ENCODE data around the gene TUBB4A. TPM values are rescaled to one million over a fixed set of nuclear protein-coding genes. Genes with fewer than 3 reads are reported as not detected.

TUBB4A gene
- total RNA-seq, 2 experiments from 2014 or later, result 4.8 to 5.1 TPM

DNA sequence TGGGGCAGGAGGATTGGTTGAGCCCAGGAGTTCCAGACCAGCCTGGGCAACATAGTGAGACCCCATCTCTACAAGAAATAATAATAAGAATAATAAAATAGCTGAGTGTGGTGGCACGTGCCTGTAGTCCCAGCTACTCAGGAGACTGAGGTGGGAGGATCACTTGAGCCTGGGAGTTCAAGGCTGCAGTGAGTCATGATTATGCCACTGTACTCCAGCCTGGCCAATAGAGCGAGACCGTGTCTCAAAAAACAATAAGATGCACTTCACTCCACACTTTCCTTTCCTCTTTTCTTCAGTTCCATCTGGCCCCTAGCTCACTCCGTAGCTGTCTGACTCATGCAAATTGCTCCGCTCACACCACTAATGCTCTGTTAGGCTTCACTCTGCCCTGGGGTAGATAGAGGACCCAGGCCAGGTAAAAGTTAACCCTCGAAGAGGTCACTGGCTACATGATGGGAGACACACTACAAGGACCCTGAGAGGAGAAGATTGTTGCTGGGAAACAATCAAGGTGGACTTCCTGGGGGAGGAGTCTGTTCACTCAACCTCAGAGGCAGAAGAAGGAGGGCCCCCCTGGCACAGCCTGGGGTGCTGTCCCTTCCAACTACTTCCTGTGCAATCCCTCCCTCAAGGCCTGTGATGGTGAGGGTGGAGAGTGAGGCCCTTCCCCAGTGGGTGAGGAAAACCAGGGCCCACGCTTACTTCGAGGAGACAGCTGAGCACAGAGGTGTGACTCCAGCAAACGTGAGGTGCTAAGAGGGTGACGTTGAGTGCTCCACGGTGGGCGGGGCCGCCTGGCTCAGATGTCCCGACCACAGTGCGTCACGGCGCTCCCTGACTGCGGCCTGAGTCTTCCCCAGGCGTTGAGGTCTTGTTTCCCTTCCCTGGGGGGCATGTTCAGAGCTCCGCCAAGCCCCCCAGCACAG, 19.9 kb upstream of the TUBB4A start:
- Mint-ChIP-seq H3K4me3 (no peak overlapping the region), H3K36me3 (ENCODE audit: low read depth) (no peaks in the 10 kb centered on the region), H3K4me1 (peaks cover 36% of the 10 kb centered on the region), H3K9me3 (ENCODE audit: low read depth) (no peaks in the 10 kb centered on the region), H3K27me3 (peaks cover 2% of the 10 kb centered on the region), H3K27ac (no peak overlapping the region)
- peak; percentile 66 for DNase-seq
- CTCF ChIA-PET, result interaction anchor here (0.7 to 1.4 kb wide), 3 partner anchors 55 to 341 kb away, joined by 3 to 6 read pairs (median 3); no protein-coding TSS in a partner anchor
- POLR2A ChIA-PET, result interaction anchor here (0.6 kb wide), 1 partner anchor 15 kb away, joined by 3 read pairs; no protein-coding TSS in a partner anchor
- ATAC-seq, result peak; percentile 68
- intact Hi-C loops (cut with DNase I, micrococcal nuclease), result no loop called here

DNA sequence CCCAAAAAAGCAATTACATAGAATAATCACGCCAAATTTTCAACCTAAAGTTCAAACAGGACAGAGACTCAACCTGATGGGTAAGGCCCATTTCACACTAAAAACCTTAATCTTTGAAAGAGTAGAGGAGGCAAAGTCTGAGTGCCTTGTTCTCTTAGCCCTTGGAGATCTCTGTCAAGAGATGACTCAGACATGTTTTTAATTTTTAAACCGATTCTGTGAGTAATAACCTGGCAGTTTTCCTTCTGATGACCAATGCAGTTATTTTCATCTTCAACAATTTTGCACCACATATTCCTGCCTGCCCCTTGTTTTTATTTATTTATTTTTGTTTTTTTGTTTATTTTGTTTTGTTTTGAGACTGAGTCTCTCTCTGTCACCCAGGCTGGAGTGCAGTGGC, 17.2 kb upstream of the TUBB4A start:
- ChIA-PET CTCF (no interaction called here), POLR2A (interaction anchor here (0.6 kb wide), 1 partner anchor 612 kb away, joined by 6 read pairs; no protein-coding TSS in a partner anchor)
- Mint-ChIP-seq H3K9me3 (ENCODE audit: low read depth) (no peaks in the 10 kb centered on the region), H3K4me1 (peaks cover 43% of the 10 kb centered on the region), H3K27ac (no peak overlapping the region), H3K4me3 (no peak overlapping the region), H3K36me3 (ENCODE audit: low read depth) (no peaks in the 10 kb centered on the region), H3K27me3 (peaks cover 2% of the 10 kb centered on the region)
- DNase-seq (no peak), ATAC-seq (no peak)
- intact Hi-C loops (cut with DNase I, micrococcal nuclease), result loop anchor here in 1 of 2 experiments (5.0 kb wide), 3 partner anchors 98 to 153 kb away; partner anchors contain the start of gene TNFSF14

DNA sequence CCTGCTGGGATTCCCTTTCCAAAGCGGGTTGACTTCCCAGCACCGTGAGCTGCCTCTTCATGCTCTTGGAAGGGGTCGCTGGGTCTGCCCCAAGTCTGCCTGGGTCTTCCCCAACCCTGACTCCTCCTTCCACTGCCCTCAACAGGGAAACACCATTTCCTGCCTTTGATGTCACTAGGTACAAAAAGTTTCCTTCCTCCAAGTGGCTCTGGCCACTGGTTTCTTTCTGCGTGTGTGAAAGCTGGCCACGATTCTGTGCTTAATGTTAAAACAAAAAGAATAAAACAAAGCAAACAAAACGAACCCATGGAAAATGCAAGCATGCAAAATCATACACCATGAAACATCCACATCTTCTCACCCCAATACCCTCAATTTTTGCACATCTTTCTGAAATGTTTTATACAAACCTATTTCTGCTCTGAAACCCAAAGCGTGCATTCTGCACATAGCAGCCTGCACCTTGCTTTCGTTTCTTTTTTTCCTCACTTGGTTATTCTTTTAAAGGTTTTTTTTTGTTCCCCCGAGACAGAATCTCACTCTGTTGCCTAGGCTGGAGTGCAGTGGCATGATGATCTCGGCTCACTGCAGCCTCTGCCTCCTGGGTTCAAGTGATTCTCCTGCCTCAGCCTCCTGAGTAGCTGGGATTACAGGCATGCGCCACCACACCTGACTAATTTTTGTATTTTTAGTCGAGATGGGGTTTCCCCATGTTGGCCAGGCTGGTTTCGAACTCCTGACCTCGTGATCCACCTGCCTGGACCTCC, 16.2 kb upstream of the TUBB4A start:
- intact Hi-C loops (cut with DNase I, micrococcal nuclease), result loop anchor here in 1 of 2 experiments (5.0 kb wide), 3 partner anchors 99 to 154 kb away; partner anchors contain the start of gene TNFSF14
- Mint-ChIP-seq H3K27me3 (peaks cover 2% of the 10 kb centered on the region), H3K9me3 (ENCODE audit: low read depth) (no peaks in the 10 kb centered on the region), H3K4me1 (peaks cover 43% of the 10 kb centered on the region), H3K4me3 (no peak overlapping the region), H3K36me3 (ENCODE audit: low read depth) (no peaks in the 10 kb centered on the region), H3K27ac (peak overlapping the region; percentile 11)
- POLR2A ChIA-PET, result interaction anchor here (0.9 kb wide), 1 partner anchor 218 kb away, joined by 4 read pairs; no protein-coding TSS in a partner anchor
- CTCF ChIA-PET, result interaction anchor here (0.7 to 2.5 kb wide), 4 partner anchors 19 to 345 kb away, joined by 3 to 23 read pairs (median 4); no protein-coding TSS in a partner anchor
- DNase-seq, result peak; percentile 43
- ATAC-seq, result no peak

DNA sequence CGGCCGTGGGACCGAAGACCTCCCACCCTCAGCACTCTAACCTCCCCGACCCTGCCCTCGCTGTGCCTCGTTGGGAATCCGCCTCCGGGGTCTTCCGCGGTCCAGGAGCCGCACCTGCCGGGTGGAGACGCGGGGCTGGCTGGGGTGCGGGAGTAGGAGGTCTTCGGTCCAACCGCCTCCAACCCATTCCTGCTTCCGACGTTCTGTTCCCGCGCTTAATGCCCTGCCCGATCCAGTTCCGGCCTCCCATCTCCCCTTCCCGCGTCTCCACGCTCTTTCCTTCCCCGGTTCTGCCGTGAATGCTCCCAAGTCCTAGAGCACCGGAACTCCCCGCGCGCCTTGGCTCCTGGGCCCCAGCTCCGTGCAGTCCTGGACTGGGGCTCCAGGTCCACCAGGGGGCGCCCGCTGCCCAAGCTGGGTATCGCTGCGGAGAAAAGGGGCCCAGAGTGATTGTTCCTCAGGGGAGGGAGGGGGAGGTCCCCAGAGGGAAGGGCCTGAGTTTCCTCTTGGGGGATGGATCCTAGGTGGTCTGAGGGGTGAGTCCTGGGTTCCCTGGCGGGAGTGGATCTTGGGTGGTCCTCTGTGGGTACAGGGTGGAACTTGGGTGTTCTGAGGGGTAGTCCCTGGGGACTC, 14.7 kb upstream of the TUBB4A start:
- Mint-ChIP-seq H3K27me3 (peaks cover 2% of the 10 kb centered on the region), H3K27ac (peak overlapping the region; percentile 92), H3K4me1 (peaks cover 34% of the 10 kb centered on the region), H3K9me3 (ENCODE audit: low read depth) (no peaks in the 10 kb centered on the region), H3K4me3 (peak overlapping the region; percentile 79), H3K36me3 (ENCODE audit: low read depth) (no peaks in the 10 kb centered on the region)
- ChIA-PET POLR2A (interaction anchor here (0.7 to 1.0 kb wide), 3 partner anchors 92 to 256 kb away, joined by 3 to 5 read pairs (median 4); partner anchors contain the start of genes KHSRP and VAV1), CTCF (interaction anchor here (0.5 to 2.5 kb wide), 32 partner anchors 9 to 396 kb away, joined by 3 to 23 read pairs (median 4); partner anchors contain the start of gene VAV1)
- intact Hi-C loops (cut with DNase I, micrococcal nuclease), result loop anchor here (1.0 to 5.0 kb wide), 18 partner anchors 14 to 347 kb away; partner anchors contain the start of genes GPR108 (in 2 of the 2), CD70 (in 1 of the 2), SH2D3A (in 1 of the 2) and TNFSF14 (in 1 of the 2)
- ATAC-seq, result peak; percentile 86
- DNase-seq, result peak; percentile 97

DNA sequence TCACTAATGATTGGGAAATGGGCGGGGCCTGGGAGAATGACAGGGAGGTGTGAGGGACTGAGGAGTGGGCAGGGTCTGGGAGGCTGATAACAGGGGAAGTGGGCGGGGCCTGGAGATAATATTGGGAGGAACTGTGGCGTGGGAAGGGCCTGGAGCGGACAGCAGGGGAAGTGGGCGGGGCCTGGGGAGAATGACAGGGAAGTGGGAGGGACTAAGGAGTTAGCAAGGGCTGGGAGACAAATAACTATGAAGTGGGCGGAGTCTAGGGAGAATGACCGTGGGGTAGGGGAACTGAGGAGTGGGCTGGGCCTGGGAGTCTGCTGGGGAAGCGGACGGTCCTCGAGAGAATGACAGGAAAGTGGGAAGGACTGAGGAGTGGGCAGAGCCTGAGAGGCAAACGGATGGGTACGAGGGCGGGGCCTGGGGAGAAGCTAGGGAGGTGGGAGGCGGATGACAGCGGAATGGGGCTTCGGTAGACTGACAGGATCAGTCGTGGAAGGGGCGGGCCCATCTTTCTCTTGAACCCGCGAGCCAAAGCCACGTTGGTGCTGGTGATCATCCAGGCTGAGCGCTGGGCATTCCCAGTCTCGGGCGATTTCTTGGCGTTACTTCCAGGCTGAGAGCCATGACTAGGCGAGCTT, 14.0 kb upstream of the TUBB4A start:
- Mint-ChIP-seq H3K9me3 (ENCODE audit: low read depth) (no peaks in the 10 kb centered on the region), H3K36me3 (ENCODE audit: low read depth) (no peaks in the 10 kb centered on the region), H3K4me3 (peak overlapping the region; percentile 79), H3K27me3 (peaks cover 2% of the 10 kb centered on the region), H3K4me1 (peaks cover 32% of the 10 kb centered on the region), H3K27ac (peak overlapping the region; percentile 93)
- CTCF ChIA-PET, result interaction anchor here (0.5 to 2.5 kb wide), 30 partner anchors 9 to 374 kb away, joined by 3 to 23 read pairs (median 4); partner anchors contain the start of gene VAV1
- ATAC-seq (peak; percentile 65), DNase-seq (peak; percentile 87)
- intact Hi-C loops (cut with DNase I, micrococcal nuclease), result loop anchor here (1.0 to 5.0 kb wide), 13 partner anchors 14 to 285 kb away; partner anchors contain the start of genes CD70 (in 1 of the 2), GPR108 (in 1 of the 2), SH2D3A (in 1 of the 2) and TNFSF14 (in 1 of the 2)
- POLR2A ChIA-PET, result interaction anchor here (0.7 to 1.0 kb wide), 3 partner anchors 91 to 257 kb away, joined by 3 to 5 read pairs (median 4); partner anchors contain the start of genes KHSRP and VAV1

DNA sequence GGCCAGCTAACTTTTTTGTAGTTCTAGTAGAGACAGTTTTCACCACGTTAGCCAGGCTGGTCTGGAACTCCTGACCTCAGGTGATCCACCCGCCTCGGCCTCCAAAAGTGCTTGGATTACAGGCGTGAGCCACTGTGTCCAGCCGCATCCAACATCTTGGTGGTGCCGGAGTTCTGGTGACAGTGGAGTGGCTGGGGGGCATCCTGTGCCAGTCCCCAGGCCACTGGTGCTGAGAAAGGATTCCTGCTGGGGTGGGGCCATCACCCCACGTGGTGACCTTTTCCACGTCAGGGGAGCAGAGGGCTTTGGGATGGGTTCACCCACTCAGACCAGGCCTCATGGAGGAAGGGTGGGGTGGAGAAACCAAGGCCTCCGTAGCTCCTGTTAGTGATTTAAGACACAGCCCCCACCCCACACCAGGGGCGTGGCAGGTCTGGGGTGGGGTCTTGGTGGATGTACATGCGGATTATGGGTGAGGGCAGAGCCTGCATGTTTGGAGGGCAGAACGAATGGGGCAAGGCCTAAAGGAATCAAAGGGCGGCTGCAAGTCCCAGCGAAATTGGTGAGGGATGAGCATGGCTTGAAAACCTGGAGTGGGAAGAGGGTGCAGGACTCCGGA, 12.9 kb upstream of the TUBB4A start:
- intact Hi-C loops (cut with DNase I, micrococcal nuclease), result loop anchor here in 1 of 2 experiments (5.0 kb wide), 3 partner anchors 102 to 157 kb away; partner anchors contain the start of gene TNFSF14
- ATAC-seq, result no peak
- ChIA-PET POLR2A (no interaction called here), CTCF (no interaction called here)
- Mint-ChIP-seq H3K4me3 (peak overlapping the region; percentile 12), H3K27ac (no peak overlapping the region), H3K9me3 (ENCODE audit: low read depth) (no peaks in the 10 kb centered on the region), H3K27me3 (peaks cover 2% of the 10 kb centered on the region), H3K36me3 (ENCODE audit: low read depth) (no peaks in the 10 kb centered on the region), H3K4me1 (peaks cover 31% of the 10 kb centered on the region)
- no peak for DNase-seq

DNA sequence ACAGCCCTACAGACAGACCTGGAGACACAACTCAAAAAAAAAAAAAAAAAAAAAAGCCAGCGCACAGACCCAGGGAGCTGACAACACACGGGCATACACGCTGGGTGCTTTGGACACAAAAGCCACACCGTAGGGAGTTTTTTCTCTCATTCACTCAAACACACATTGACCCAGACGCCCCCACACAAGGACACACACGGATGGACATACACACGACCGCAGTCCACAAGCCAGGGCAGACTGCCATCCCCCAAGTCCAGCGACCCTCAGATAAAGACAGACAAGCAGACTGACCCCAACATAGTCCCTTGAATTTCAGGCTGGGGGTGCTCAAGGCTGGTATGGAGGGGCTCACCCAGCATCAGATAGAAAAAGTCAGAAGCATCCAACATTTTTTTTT, 12.0 kb upstream of the TUBB4A start:
- CTCF ChIA-PET, result no interaction called here
- H3K4me1 Mint-ChIP-seq, result peaks cover 26% of the 10 kb centered on the region
- no peaks in the 10 kb centered on the region for H3K9me3 Mint-ChIP-seq (ENCODE audit: low read depth)
- no peaks in the 10 kb centered on the region for H3K36me3 Mint-ChIP-seq (ENCODE audit: low read depth)
- POLR2A ChIA-PET, result no interaction called here
- DNase-seq, result no peak
- H3K27ac Mint-ChIP-seq, result no peak overlapping the region
- intact Hi-C loops (cut with DNase I, micrococcal nuclease), result no loop called here
- no peak overlapping the region for H3K4me3 Mint-ChIP-seq
- no peak for ATAC-seq
- H3K27me3 Mint-ChIP-seq, result peaks cover 2% of the 10 kb centered on the region

DNA sequence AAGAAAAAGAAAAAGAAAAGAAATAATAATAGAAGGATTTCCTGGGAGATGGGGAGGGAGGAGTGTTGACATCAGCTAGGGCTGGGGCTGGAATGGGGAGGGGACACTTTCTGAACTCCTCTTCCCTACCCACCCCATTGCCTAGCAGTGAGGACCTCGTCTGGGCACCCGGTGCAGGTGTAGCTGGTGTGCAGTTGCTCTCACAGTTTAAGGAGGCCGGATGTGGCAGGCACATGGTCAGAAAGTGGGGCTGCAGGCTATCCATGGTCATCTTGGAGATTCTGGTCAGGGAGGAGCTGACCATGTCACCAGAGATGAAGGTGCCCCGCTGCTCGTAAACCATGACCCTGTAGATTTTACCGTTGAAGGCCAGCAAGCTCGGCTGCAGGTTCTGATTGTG, 8.5 kb upstream of the TUBB4A start:
- no peaks in the 10 kb centered on the region for H3K27me3 Mint-ChIP-seq
- CTCF ChIA-PET, result interaction anchor here (0.7 kb wide), 1 partner anchor 1123 kb away, joined by 3 read pairs; the partner anchor contains the start of gene PCP2
- no peak overlapping the region for H3K4me3 Mint-ChIP-seq
- no peaks in the 10 kb centered on the region for H3K9me3 Mint-ChIP-seq (ENCODE audit: low read depth)
- POLR2A ChIA-PET, result no interaction called here
- no peak for DNase-seq
- no peaks in the 10 kb centered on the region for H3K4me1 Mint-ChIP-seq
- no peak overlapping the region for H3K27ac Mint-ChIP-seq
- intact Hi-C loops (cut with DNase I, micrococcal nuclease), result no loop called here
- no peak for ATAC-seq
- H3K36me3 Mint-ChIP-seq (ENCODE audit: low read depth), result no peaks in the 10 kb centered on the region

DNA sequence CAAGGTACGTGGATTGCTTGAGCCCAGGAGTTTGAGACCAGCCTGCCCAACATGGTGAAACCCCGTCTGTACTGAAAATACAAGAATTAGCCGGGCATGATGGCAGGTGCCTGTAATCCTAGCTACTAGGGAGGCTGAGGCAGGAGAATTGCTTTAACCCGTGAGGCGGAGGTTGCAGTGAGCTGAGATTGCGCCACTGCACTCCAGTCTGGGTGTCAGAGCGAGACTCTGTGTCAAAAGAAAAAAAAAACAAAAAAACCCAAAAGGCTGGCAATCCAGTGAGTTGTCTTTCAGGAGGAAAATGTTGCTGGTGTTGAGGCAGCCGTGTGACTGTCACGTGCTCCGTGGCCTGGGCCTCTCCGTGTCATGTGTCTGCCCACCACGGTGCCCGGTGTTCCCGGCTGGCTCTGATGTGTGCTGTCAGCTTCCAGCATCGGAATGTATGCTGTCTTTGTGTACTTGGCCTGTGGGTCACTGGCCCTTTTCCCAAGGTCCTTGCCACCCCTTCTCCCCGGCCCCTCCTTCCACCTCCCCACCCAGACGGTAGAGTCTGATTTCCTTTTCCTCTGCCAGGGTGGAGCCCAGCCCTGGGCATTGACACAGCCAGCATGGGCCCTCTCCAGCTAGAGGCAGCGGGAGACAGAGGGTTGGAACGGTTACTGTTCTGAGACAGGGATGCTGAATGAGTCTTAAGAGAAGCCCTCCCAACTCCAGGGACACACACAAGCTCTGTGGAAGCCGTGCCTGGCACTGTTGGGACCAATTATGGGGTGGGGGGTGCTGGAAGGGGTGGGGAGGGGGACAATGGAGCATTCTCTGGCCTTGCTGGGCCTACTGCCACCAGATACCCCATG, 7.2 kb upstream of the TUBB4A start:
- Mint-ChIP-seq H3K9me3 (ENCODE audit: low read depth) (no peaks in the 10 kb centered on the region), H3K36me3 (ENCODE audit: low read depth) (no peaks in the 10 kb centered on the region), H3K4me3 (no peak overlapping the region), H3K4me1 (no peaks in the 10 kb centered on the region), H3K27ac (no peak overlapping the region), H3K27me3 (no peaks in the 10 kb centered on the region)
- ChIA-PET CTCF (no interaction called here), POLR2A (no interaction called here)
- DNase-seq (no peak), ATAC-seq (no peak)
- intact Hi-C loops (cut with DNase I, micrococcal nuclease), result no loop called here

All from activated CD4-positive, alpha-beta T cell treated with anti-CD3 and anti-CD28 coated beads for 36 hours (primary cell).